NCI-H2081 (cell line): ENCODE measurements around the gene MAL.

Source experiments
- DNase-seq, 2 experiments: peaks; one replicate each; lab custom pipeline; 2025; lab: John Stamatoyannopoulos, UW

The MAL gene

GRCh38 chr2:95049961-95050360 lies 24.5 kb downstream of the MAL start:
- no peak for DNase-seq

- DNase-seq = no peak
Measured at GRCh38 chr2:95050385-95051300, 25.1 kb downstream of the MAL start.

- DNase-seq = no peak
Measured at GRCh38 chr2:95051626-95052025, 26.1 kb downstream of the MAL start.

- no peak for DNase-seq
Measured at GRCh38 chr2:95052307-95052706, 26.8 kb downstream of the MAL start.

- no peak for DNase-seq
Measured at GRCh38 chr2:95052804-95053479, 27.4 kb downstream of the MAL start.

- DNase-seq = no peak
Measured at GRCh38 chr2:95053543-95053942, 28.0 kb downstream of the MAL start.

- no peak for DNase-seq
Measured at GRCh38 chr2:95054016-95054415, 28.5 kb downstream of the MAL start.

GRCh38 chr2:95055262-95055661 lies 29.8 kb downstream of the MAL start:
- no peak for DNase-seq

GRCh38 chr2:95056044-95056443 lies 30.5 kb downstream of the MAL start:
- no peak for DNase-seq

- no peak for DNase-seq
Measured at GRCh38 chr2:95056461-95057459, 31.3 kb downstream of the MAL start.

- DNase-seq = no peak
Measured at GRCh38 chr2:95057535-95058370, 32.2 kb downstream of the MAL start.

- DNase-seq = no peak
Measured at GRCh38 chr2:95058466-95058988, 33.0 kb downstream of the MAL start.

- no peak for DNase-seq
Measured at GRCh38 chr2:95058989-95059641, 33.6 kb downstream of the MAL start.

- DNase-seq = no peak
Measured at GRCh38 chr2:95059656-95060370, 34.3 kb downstream of the MAL start.

GRCh38 chr2:95060446-95061118 lies 35.1 kb downstream of the MAL start:
- DNase-seq = no peak

GRCh38 chr2:95061119-95061512 lies 35.6 kb downstream of the MAL start:
- no peak for DNase-seq

- DNase-seq = no peak
Measured at GRCh38 chr2:95061601-95062183, 36.2 kb downstream of the MAL start.

- peak; percentile 12 to 72 for DNase-seq
Measured at GRCh38 chr2:95062242-95063085, 37.0 kb downstream of the MAL start.
